ENCODE data around the gene TBC1D10B. TPM values are rescaled to one million over a fixed set of nuclear protein-coding genes. Genes with fewer than 3 reads are reported as not detected.

Gene TBC1D10B
- total RNA-seq, 1 experiment from 2014 or later: 49.2 TPM

GRCh38 chr16:30350134-30350871 lies 20.0 kb downstream of the TBC1D10B start:
- ChIA-PET RAD21 (ENCODE audit: low non-redundant PET in 1 of 2, low total read pairs in 2 of 2, uncharacterized antibody in 2 of 2, unreplicated experiment in 2 of 2) (no interaction called here), POLR2A (interaction anchor here (1.1 kb wide), 1 partner anchor 21 kb away, joined by 3 read pairs; no protein-coding TSS in a partner anchor), CTCF (no interaction called here)
- Histone ChIP-seq H3K4me3 (replicated peaks in 1 of 2; ENCODE audit: low read depth in 1 of 2, low read length in 2 of 2) (no peak overlapping the region), H3K79me2 (ENCODE audit: insufficient read depth, low read length) (peaks cover 31% of the 10 kb centered on the region), H4K20me1 (ENCODE audit: insufficient read depth) (no peaks in the 10 kb centered on the region), H2AFZ (ENCODE audit: low read depth, low read length, poor library complexity, severe bottlenecking) (no peak overlapping the region), H3K36me3 (ENCODE audit: control insufficient read depth in 1 of 2, insufficient read depth in 2 of 2, low read length in 2 of 2) (peaks cover 9 to 30% of the 10 kb centered on the region in 2 experiments; a peak in 2 of 4 replicates), H3K27me3 (ENCODE audit: insufficient read depth, low read length) (no peaks in the 10 kb centered on the region), H3K9me3 (ENCODE audit: control insufficient read depth in 1 of 2, insufficient read depth in 1 of 2, low read depth in 1 of 2, low read length in 2 of 2) (no peaks in the 10 kb centered on the region), H3K4me1 (ENCODE audit: control insufficient read depth in 1 of 2, insufficient read depth in 2 of 2, low read length in 2 of 2) (peaks cover 27 to 31% of the 10 kb centered on the region in 2 experiments), H3K27ac (ENCODE audit: low read depth, low read length) (no peak overlapping the region), H3K4me2 (ENCODE audit: low read length) (no peak overlapping the region), H3K9me2 (ENCODE audit: insufficient read depth) (no peaks in the 10 kb centered on the region), H3K9ac (ENCODE audit: low read length) (no peak overlapping the region)
- BruUV-seq (replicated peaks): no TSS peak
- DNase-seq (ENCODE audit: low read depth, low spot score): no peak
- ATAC-seq: no peak
- TF ChIP-seq CBX3 (IDR thresholded peaks at IDR 0.05; ENCODE audit: low read depth) (no peak), ZNF274 (IDR thresholded peaks at IDR 0.05; ENCODE audit: low read depth, low read length) (no peak), POLR2A (IDR thresholded peaks at IDR 0.05; ENCODE audit: borderline replicate concordance, extremely low read depth, insufficient read depth, insufficient read length) (no peak), JUND (IDR thresholded peaks at IDR 0.05) (no peak), FOSL1 (IDR thresholded peaks at IDR 0.05; ENCODE audit: low read depth) (no peak), CTCF (IDR thresholded peaks at IDR 0.05 in 2 of 3, conservative IDR thresholded peaks at IDR 0.05 in 1 of 3; ENCODE audit: borderline replicate concordance in 1 of 3, insufficient read depth in 1 of 3, low read depth in 2 of 3, low read length in 2 of 3) (no peak), EGR1 (IDR thresholded peaks at IDR 0.05; ENCODE audit: low read depth) (no peak), SP1 (IDR thresholded peaks at IDR 0.05; ENCODE audit: low read depth) (no peak), ATF3 (IDR thresholded peaks at IDR 0.05) (no peak), ELF1 (IDR thresholded peaks at IDR 0.05; ENCODE audit: borderline replicate concordance, low read depth) (no peak), RAD21 (IDR thresholded peaks at IDR 0.05; ENCODE audit: low read depth) (no peak), SRF (IDR thresholded peaks at IDR 0.05; ENCODE audit: low read depth) (no peak), ZFX (IDR thresholded peaks at IDR 0.05) (no peak)
- TF ChIP-seq, protein P1, sequence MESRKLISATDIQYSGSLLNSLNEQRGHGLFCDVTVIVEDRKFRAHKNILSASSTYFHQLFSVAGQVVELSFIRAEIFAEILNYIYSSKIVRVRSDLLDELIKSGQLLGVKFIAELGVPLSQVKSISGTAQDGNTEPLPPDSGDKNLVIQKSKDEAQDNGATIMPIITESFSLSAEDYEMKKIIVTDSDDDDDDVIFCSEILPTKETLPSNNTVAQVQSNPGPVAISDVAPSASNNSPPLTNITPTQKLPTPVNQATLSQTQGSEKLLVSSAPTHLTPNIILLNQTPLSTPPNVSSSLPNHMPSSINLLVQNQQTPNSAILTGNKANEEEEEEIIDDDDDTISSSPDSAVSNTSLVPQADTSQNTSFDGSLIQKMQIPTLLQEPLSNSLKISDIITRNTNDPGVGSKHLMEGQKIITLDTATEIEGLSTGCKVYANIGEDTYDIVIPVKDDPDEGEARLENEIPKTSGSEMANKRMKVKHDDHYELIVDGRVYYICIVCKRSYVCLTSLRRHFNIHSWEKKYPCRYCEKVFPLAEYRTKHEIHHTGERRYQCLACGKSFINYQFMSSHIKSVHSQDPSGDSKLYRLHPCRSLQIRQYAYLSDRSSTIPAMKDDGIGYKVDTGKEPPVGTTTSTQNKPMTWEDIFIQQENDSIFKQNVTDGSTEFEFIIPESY (IDR thresholded peaks at IDR 0.05; ENCODE audit: extremely low read depth, insufficient replicate concordance, low read length): no peak
- TF ChIP-seq, protein P2, sequence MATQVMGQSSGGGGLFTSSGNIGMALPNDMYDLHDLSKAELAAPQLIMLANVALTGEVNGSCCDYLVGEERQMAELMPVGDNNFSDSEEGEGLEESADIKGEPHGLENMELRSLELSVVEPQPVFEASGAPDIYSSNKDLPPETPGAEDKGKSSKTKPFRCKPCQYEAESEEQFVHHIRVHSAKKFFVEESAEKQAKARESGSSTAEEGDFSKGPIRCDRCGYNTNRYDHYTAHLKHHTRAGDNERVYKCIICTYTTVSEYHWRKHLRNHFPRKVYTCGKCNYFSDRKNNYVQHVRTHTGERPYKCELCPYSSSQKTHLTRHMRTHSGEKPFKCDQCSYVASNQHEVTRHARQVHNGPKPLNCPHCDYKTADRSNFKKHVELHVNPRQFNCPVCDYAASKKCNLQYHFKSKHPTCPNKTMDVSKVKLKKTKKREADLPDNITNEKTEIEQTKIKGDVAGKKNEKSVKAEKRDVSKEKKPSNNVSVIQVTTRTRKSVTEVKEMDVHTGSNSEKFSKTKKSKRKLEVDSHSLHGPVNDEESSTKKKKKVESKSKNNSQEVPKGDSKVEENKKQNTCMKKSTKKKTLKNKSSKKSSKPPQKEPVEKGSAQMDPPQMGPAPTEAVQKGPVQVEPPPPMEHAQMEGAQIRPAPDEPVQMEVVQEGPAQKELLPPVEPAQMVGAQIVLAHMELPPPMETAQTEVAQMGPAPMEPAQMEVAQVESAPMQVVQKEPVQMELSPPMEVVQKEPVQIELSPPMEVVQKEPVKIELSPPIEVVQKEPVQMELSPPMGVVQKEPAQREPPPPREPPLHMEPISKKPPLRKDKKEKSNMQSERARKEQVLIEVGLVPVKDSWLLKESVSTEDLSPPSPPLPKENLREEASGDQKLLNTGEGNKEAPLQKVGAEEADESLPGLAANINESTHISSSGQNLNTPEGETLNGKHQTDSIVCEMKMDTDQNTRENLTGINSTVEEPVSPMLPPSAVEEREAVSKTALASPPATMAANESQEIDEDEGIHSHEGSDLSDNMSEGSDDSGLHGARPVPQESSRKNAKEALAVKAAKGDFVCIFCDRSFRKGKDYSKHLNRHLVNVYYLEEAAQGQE (IDR thresholded peaks at IDR 0.05; ENCODE audit: low read depth): no peak
- intact Hi-C loops (cut with micrococcal nuclease): no loop called here
